GM23248 (cell line): ENCODE measurements around the gene CCDC171. TPM values are rescaled to one million over a fixed set of nuclear protein-coding genes. Genes with fewer than 3 reads are reported as not detected.

ENCODE experiments used
- DNase-seq: peaks from one replicate; pipeline ENCODE4 v3.0.0-alpha.2; 2015
- H2AFZ ChIP-seq: fragments of 200-600 bp; sonication (generic); 2 replicates; pipeline ENCODE4 v1.6.1; 2016; ENCODE audit warnings: antibody characterized with exemption
- H3F3A ChIP-seq: fragments of 200-600 bp; sonication (generic); 2 replicates; pipeline ENCODE4 v1.6.1; 2016; ENCODE audit warnings: mild to moderate bottlenecking, antibody characterized with exemption, mixed run types; ENCODE audit not compliant: insufficient read depth
- H3K27ac ChIP-seq: fragments of 200-600 bp; sonication (generic); 2 replicates; pipeline ENCODE4 v1.5.1; 2016; ENCODE audit warnings: mild to moderate bottlenecking
- H3K27me3 ChIP-seq: fragments of 200-600 bp; sonication (generic); replicated peaks from 2 replicates; pipeline ENCODE4 v1.6.1; 2016; ENCODE audit warnings: mild to moderate bottlenecking; ENCODE audit not compliant: insufficient read depth
- H3K36me3 ChIP-seq: fragments of 200-600 bp; sonication (generic); 2 replicates; pipeline ENCODE4 v1.6.1; 2016; ENCODE audit warnings: low read depth, mild to moderate bottlenecking
- H3K4me1 ChIP-seq: fragments of 200-600 bp; sonication (generic); 2 replicates; pipeline ENCODE4 v1.6.1; 2016; ENCODE audit warnings: mild to moderate bottlenecking; ENCODE audit not compliant: insufficient read depth
- H3K4me2 ChIP-seq: fragments of 200-600 bp; sonication (generic); one replicate; pipeline ENCODE4 v1.6.1; 2016; ENCODE audit warnings: mild to moderate bottlenecking; ENCODE audit not compliant: unreplicated experiment
- H3K4me3 ChIP-seq: fragments of 200-600 bp; sonication (generic); 2 replicates; pipeline ENCODE4 v1.5.1; 2016; ENCODE audit warnings: mild to moderate bottlenecking
- H3K79me2 ChIP-seq: fragments of 200-600 bp; sonication (generic); 2 replicates; pipeline ENCODE4 v1.6.1; 2016; ENCODE audit warnings: mild to moderate bottlenecking; ENCODE audit not compliant: insufficient read depth
- H3K9ac ChIP-seq: fragments of 200-600 bp; sonication (generic); 2 replicates; pipeline ENCODE4 v1.6.1; 2016; ENCODE audit warnings: mild to moderate bottlenecking
- H3K9me2 ChIP-seq: fragments of 200-600 bp; sonication (generic); 2 replicates; pipeline ENCODE4 v1.6.1; 2016; ENCODE audit warnings: mixed run types, mild to moderate bottlenecking, moderate library complexity; ENCODE audit not compliant: insufficient read depth
- H3K9me3 ChIP-seq: fragments of 200-600 bp; sonication (generic); one replicate; pipeline ENCODE4 v1.6.1; 2017; ENCODE audit warnings: low read depth
- H4K20me1 ChIP-seq: fragments of 200-600 bp; sonication (generic); 2 replicates; pipeline ENCODE4 v1.6.0; 2016; ENCODE audit not compliant: insufficient read depth
- EZH2 ChIP-seq: fragments of 200-600 bp; sonication (generic); IDR thresholded peaks from 2 replicates; pipeline ENCODE4 v1.6.1; 2018; ENCODE audit warnings: antibody characterized with exemption, mild to moderate bottlenecking; ENCODE audit not compliant: insufficient read depth, poor library complexity, severe bottlenecking
- EZH2phosphoT487 ChIP-seq: fragments of 200-600 bp; sonication (generic); IDR thresholded peaks from 2 replicates; pipeline ENCODE4 v1.6.1; 2018; ENCODE audit warnings: antibody characterized with exemption, moderate library complexity, mild to moderate bottlenecking, low read depth; ENCODE audit not compliant: insufficient read depth
- WGBS, 2 experiments: methylation state at CpG; one replicate each; pipeline ENCODE4 v1.1.6; 2015 to 2017; ENCODE audit warnings: low lambda C conversion rate in 2 of 2, low coverage in 1 of 2; ENCODE audit errors: missing lambda C conversion rate in 2 of 2; 5-methylcytosine and 5-hydroxymethylcytosine counted together
- in situ Hi-C: fragments of 300-500 bp; cut with MboI; formaldehyde crosslinking; loops from 2 replicates; pipeline ENCODE4 v1.15.0; 2020
- polyA plus RNA-seq: library from polyadenylated mRNA; unstranded; fragments of >200 nt; fragmentation: Nextera tagmentation; extraction: Ambion mirVana; gene quantifications from 2 replicates; pipeline ENCODE4 v1.2.1, GENCODE V29; 2016
- total RNA-seq: library from RNA; depleted of rRNA; stranded (reverse); fragments of >200 nt; shearing (Covaris generic); gene quantifications from 2 replicates; pipeline ENCODE4 v1.2.3, GENCODE V29; 2014

Gene CCDC171
- total and polyA plus RNA-seq, 2 experiments from 2014 or later = 0.99 to 3.5 TPM

GRCh38 chr9:15570769-15571168, 17.9 kb downstream of the CCDC171 start:
- no peak for DNase-seq
- TF ChIP-seq EZH2phosphoT487 (no peak), EZH2 (no peak)
- no peaks in the 10 kb centered on the region for H3K4me1 ChIP-seq
- no peak overlapping the region for H3K9ac ChIP-seq
- no peaks in the 10 kb centered on the region for H3F3A ChIP-seq
- in situ Hi-C loops = no loop called here
- no peak overlapping the region for H3K27ac ChIP-seq
- no peak overlapping the region for H3K4me3 ChIP-seq
- no peaks in the 10 kb centered on the region for H3K27me3 ChIP-seq
- WGBS, 2 experiments = 90 to 94% methylated on average over 2 of the region's 2 CpGs
- H2AFZ ChIP-seq = no peak overlapping the region
- no peaks in the 10 kb centered on the region for H3K9me2 ChIP-seq
- H3K36me3 ChIP-seq = no peaks in the 10 kb centered on the region
- H3K4me2 ChIP-seq = no peak overlapping the region
- no peaks in the 10 kb centered on the region for H3K79me2 ChIP-seq
- H3K9me3 ChIP-seq = no peaks in the 10 kb centered on the region
- H4K20me1 ChIP-seq = no peaks in the 10 kb centered on the region

GRCh38 chr9:15572200-15572770, 19.4 kb downstream of the CCDC171 start:
- Histone ChIP-seq H3K9me3 (no peaks in the 10 kb centered on the region), H3K4me1 (no peaks in the 10 kb centered on the region), H3K9me2 (no peaks in the 10 kb centered on the region), H3K9ac (no peak overlapping the region), H4K20me1 (no peaks in the 10 kb centered on the region), H3K27me3 (no peaks in the 10 kb centered on the region), H3K4me3 (no peak overlapping the region), H2AFZ (no peak overlapping the region), H3K36me3 (no peaks in the 10 kb centered on the region), H3K79me2 (no peaks in the 10 kb centered on the region), H3K27ac (no peak overlapping the region), H3K4me2 (no peak overlapping the region), H3F3A (no peaks in the 10 kb centered on the region)
- TF ChIP-seq EZH2phosphoT487 (no peak), EZH2 (no peak)
- WGBS, 2 experiments = 100% methylated on average over 1 of the region's 1 CpG
- in situ Hi-C loops = no loop called here
- DNase-seq = no peak

DNA sequence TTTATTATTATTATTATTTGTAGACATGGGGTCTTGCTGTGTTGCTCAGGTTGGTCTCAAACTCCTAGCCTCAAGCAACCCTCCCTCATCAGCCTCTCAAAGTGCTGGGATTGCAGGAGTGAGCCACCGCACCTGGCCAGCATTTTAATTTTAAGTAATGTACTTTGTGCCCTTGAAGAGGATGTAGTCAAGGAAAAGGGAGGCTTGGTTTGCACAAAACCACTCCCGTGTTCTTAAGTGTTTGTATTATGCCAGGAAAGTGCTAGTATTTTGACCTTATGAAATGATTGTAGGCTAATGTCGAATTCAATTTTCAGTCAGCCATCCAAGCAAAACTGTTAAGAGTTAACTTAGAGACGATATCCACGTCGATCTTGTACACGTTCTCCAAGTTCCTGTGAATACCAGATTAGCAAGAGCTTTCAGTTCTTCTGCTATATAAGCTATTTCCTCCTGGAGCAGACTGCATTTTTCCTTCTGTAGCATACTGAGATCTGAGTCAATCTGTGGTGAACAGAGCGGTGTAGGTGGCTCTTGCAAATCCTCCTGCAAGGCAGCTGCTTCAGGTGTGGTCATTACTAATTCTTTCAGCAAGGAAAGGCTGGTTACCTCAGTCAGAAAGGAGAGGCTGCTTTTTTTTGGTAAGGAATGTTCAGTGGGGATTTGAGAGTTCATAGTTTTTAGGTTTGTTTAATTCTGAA, 23.7 kb downstream of the CCDC171 start:
- H3K27ac ChIP-seq = no peak overlapping the region
- H3K9me3 ChIP-seq = no peaks in the 10 kb centered on the region
- H3K36me3 ChIP-seq = no peaks in the 10 kb centered on the region
- H3K4me1 ChIP-seq = no peaks in the 10 kb centered on the region
- H4K20me1 ChIP-seq = no peaks in the 10 kb centered on the region
- H3K9me2 ChIP-seq = 0 out of 2 replicates have a peak, but pooled peaks cover 3% of the 10 kb centered on the region
- H3K9ac ChIP-seq = no peak overlapping the region
- H3K27me3 ChIP-seq = no peaks in the 10 kb centered on the region
- no peaks in the 10 kb centered on the region for H3F3A ChIP-seq
- in situ Hi-C loops = no loop called here
- 83 to 88% methylated on average over 8 of the region's 8 CpGs for WGBS, 2 experiments
- H3K4me3 ChIP-seq = no peak overlapping the region
- H2AFZ ChIP-seq = no peak overlapping the region
- DNase-seq = no peak
- H3K79me2 ChIP-seq = no peaks in the 10 kb centered on the region
- no peak overlapping the region for H3K4me2 ChIP-seq
- TF ChIP-seq EZH2phosphoT487 (no peak), EZH2 (no peak)

GRCh38 chr9:15578714-15579113, 25.9 kb downstream of the CCDC171 start:
- no peak overlapping the region for H2AFZ ChIP-seq
- no peaks in the 10 kb centered on the region for H3K36me3 ChIP-seq
- no peaks in the 10 kb centered on the region for H3K79me2 ChIP-seq
- H3K9me2 ChIP-seq = 0 out of 2 replicates have a peak, but pooled peaks cover 3% of the 10 kb centered on the region
- H3K4me1 ChIP-seq = no peaks in the 10 kb centered on the region
- H3K27ac ChIP-seq = no peak overlapping the region
- H3K9ac ChIP-seq = no peak overlapping the region
- no peak overlapping the region for H3K4me3 ChIP-seq
- H3K4me2 ChIP-seq = no peak overlapping the region
- no peaks in the 10 kb centered on the region for H4K20me1 ChIP-seq
- DNase-seq = no peak
- TF ChIP-seq EZH2phosphoT487 = no peak
- TF ChIP-seq EZH2 = no peak
- in situ Hi-C loops = no loop called here
- no peaks in the 10 kb centered on the region for H3K9me3 ChIP-seq
- H3K27me3 ChIP-seq = no peaks in the 10 kb centered on the region
- H3F3A ChIP-seq = no peaks in the 10 kb centered on the region
- WGBS, 2 experiments = 88 to 92% methylated on average over 6 of the region's 6 CpGs
